GM12878 (cell line): Measurements from ENCODE around the gene MRPS22.

Source experiments
- FOXM1 ChIP-seq: IDR thresholded peaks from 2 replicates; pipeline ENCODE4 v1.6.1; 2012; ENCODE audit warnings: low read depth, mild to moderate bottlenecking, inconsistent platforms, low read length, moderate library complexity
- RELA ChIP-seq: fragments of 450-650 bp; IDR thresholded peaks from 2 replicates; pipeline ENCODE4 v1.8.0; 2014; ENCODE audit warnings: borderline replicate concordance; ENCODE audit not compliant: partially characterized antibody
- SRF ChIP-seq, 2 experiments: IDR thresholded peaks; 2 replicates each; pipeline ENCODE4 v1.6.1; 2011; ENCODE audit warnings: low read depth in 2 of 2, low read length in 2 of 2, mild to moderate bottlenecking in 1 of 2, moderate library complexity in 1 of 2
- TF ChIP-seq, protein P1 (sequence below), 3 experiments: IDR thresholded peaks in 2 of 3; conservative IDR thresholded peaks in 1 of 3; 2 replicates each; pipeline ENCODE4 v1.5.1; 2011; ENCODE audit warnings: low read depth in 3 of 3, low read length in 3 of 3, mild to moderate bottlenecking in 3 of 3, control low read depth in 2 of 3, moderate library complexity in 2 of 3, inconsistent platforms in 1 of 3, mixed read lengths in 1 of 3; ENCODE audit not compliant: control insufficient read depth in 2 of 3, insufficient read depth in 1 of 3; ENCODE audit errors: extremely low read depth in 1 of 3
- TF ChIP-seq, protein P2 (sequence below): IDR thresholded peaks from 2 replicates; pipeline ENCODE4 v1.6.1; 2012; ENCODE audit warnings: mild to moderate bottlenecking, low read depth, low read length

DNA sequence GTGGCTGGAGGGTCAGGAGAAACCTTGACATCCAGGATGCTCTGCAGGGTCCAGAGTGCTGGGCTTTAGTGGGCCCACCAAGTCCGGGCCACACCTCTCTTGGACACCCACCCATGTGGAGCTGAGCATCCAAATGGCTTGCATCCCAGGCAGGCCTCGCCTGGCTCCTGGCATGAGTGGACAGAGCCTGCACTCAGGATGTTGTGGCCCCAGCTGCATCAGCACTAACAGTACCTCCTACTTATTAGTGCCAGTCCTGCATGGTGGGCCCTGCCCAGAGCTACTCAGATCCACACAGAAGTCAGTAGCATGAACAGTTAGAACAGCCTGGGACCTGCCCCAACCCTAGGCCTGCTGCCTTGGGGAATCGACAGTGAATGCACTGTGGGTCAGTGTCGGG, 42.2 kb upstream of the MRPS22 start:
- TF ChIP-seq, protein P1, sequence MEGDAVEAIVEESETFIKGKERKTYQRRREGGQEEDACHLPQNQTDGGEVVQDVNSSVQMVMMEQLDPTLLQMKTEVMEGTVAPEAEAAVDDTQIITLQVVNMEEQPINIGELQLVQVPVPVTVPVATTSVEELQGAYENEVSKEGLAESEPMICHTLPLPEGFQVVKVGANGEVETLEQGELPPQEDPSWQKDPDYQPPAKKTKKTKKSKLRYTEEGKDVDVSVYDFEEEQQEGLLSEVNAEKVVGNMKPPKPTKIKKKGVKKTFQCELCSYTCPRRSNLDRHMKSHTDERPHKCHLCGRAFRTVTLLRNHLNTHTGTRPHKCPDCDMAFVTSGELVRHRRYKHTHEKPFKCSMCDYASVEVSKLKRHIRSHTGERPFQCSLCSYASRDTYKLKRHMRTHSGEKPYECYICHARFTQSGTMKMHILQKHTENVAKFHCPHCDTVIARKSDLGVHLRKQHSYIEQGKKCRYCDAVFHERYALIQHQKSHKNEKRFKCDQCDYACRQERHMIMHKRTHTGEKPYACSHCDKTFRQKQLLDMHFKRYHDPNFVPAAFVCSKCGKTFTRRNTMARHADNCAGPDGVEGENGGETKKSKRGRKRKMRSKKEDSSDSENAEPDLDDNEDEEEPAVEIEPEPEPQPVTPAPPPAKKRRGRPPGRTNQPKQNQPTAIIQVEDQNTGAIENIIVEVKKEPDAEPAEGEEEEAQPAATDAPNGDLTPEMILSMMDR (IDR thresholded peaks at IDR 0.05 in 2 of 3, conservative IDR thresholded peaks at IDR 0.05 in 1 of 3; ENCODE audit: control insufficient read depth in 2 of 3, extremely low read depth in 1 of 3, insufficient read depth in 1 of 3, low read depth in 3 of 3, low read length in 3 of 3), result no peak
- TF ChIP-seq RELA (no peak), FOXM1 (no peak), SRF (IDR thresholded peaks at IDR 0.05; ENCODE audit: low read depth in 2 of 2, low read length in 2 of 2) (no peak)
- TF ChIP-seq, protein P2, sequence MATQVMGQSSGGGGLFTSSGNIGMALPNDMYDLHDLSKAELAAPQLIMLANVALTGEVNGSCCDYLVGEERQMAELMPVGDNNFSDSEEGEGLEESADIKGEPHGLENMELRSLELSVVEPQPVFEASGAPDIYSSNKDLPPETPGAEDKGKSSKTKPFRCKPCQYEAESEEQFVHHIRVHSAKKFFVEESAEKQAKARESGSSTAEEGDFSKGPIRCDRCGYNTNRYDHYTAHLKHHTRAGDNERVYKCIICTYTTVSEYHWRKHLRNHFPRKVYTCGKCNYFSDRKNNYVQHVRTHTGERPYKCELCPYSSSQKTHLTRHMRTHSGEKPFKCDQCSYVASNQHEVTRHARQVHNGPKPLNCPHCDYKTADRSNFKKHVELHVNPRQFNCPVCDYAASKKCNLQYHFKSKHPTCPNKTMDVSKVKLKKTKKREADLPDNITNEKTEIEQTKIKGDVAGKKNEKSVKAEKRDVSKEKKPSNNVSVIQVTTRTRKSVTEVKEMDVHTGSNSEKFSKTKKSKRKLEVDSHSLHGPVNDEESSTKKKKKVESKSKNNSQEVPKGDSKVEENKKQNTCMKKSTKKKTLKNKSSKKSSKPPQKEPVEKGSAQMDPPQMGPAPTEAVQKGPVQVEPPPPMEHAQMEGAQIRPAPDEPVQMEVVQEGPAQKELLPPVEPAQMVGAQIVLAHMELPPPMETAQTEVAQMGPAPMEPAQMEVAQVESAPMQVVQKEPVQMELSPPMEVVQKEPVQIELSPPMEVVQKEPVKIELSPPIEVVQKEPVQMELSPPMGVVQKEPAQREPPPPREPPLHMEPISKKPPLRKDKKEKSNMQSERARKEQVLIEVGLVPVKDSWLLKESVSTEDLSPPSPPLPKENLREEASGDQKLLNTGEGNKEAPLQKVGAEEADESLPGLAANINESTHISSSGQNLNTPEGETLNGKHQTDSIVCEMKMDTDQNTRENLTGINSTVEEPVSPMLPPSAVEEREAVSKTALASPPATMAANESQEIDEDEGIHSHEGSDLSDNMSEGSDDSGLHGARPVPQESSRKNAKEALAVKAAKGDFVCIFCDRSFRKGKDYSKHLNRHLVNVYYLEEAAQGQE, result no peak
